MG63 (cell line): ENCODE measurements around the gene CTSH. TPM values are rescaled to one million over a fixed set of nuclear protein-coding genes. Genes with fewer than 3 reads are reported as not detected.
A peak's percentile ranks its signal among the peaks of the same experiment; 100 is the strongest.

Experiments
- DNase-seq: peaks from one replicate; pipeline ENCODE4 v3.0.0-alpha.2; 2020
- H3K27me3 ChIP-seq: fragments of 250-450 bp; sonication (Bioruptor Pico); 2 replicates; pipeline ENCODE4 v1.5.1; 2020; ENCODE audit warnings: mild to moderate bottlenecking, moderate library complexity
- H3K36me3 ChIP-seq: fragments of 250-450 bp; sonication (Bioruptor Pico); 2 replicates; pipeline ENCODE4 v1.5.1; 2020; ENCODE audit warnings: mild to moderate bottlenecking, moderate library complexity
- H3K4me3 ChIP-seq: fragments of 250-450 bp; sonication (Bioruptor Pico); 2 replicates; pipeline ENCODE4 v1.5.1; 2020; ENCODE audit warnings: mild to moderate bottlenecking, moderate library complexity
- H3K9me3 ChIP-seq: fragments of 250-450 bp; sonication (Bioruptor Pico); 2 replicates; pipeline ENCODE4 v1.5.1; 2020; ENCODE audit warnings: mild to moderate bottlenecking, moderate library complexity
- total RNA-seq: library from RNA; depleted of rRNA; stranded (reverse); fragments of >200 nt; shearing (Covaris generic); gene quantifications from 2 replicates; pipeline ENCODE4 v1.2.3, GENCODE V29; 2014; ENCODE audit warnings: low replicate concordance

Gene CTSH
- total RNA-seq, 1 experiment from 2014 or later = 19.8 TPM

DNA sequence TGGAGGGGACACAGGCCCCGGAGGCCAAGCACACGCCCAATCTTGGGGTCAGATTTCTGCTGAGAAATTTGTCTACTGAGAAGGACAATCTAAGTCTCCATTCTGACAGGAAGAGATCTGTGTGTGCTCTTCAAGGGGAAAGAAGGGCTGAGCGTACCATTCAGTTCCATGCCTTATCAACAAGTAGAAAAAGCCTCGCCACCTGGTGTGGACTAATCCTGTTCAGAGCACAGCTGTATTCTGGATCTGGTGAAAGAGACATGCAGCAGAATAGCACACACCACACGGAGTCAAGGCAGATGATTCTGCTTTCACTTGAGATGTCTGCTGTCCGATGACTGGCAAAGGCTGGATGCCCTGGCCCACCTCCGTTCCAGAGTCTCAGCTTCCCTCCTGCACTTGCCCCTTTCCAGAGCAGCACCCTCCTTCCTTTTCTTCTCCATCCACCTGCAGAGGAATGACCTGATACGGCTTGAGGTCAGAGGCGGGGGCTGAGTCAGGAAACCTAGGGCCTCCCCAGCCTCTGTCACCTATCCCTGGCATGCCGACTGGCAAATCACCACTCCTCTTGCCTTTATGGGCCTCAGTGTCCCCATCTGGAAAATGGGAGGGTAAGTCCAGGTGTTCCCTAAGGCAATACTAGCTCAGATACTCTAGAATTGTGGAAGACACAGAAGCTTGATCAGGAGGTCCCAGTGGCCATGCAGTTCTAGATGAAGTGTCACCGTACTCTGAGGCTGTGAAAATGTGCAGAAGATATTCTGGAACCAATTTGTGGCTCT is 36.9 kb upstream of the CTSH start:
- H3K36me3 ChIP-seq = no peaks in the 10 kb centered on the region
- H3K27me3 ChIP-seq = no peaks in the 10 kb centered on the region
- no peaks in the 10 kb centered on the region for H3K9me3 ChIP-seq
- no peak for DNase-seq
- H3K4me3 ChIP-seq = no peak overlapping the region

DNA sequence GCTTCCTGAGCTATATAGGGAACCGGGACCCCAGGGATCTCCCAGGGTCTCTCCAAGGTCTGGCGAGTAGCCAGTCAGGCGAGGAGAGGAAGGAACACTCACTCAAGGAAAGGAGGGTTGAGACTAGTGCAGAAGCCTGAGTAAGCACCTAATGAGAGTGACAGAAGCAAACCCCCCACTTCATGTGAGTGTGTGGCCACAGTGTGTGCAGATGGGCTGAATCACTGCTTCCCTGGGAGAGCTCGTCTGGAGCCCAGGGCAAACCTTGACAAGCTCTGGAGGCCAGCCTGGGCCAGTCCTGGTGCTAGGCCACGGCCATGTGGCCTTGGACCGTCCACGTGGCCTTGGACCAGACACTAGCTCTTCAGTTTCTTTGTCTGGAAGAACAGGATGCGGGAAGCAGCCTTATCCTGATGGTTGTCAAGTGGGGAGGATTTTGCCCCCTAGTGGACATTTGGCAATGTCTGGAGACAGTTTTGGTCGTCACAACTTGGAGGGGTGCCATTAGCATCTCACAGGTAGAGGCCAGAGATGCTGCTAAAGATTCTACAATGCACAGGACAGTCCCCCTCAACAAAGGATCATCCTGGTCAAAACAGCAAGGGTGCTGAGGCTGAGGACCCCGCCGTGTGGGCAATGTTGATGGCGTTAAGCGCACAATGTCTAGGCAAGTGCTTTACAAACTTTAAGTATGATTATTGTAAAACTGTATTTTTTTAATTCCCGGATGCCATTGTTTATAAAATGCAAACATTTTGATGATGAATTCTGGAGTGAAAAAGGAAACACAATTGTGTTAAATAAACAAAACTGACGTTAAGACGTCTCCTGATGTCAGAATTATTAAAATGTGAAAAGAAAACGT is 34.8 kb upstream of the CTSH start:
- peak; percentile 63 for DNase-seq
- Histone ChIP-seq H3K27me3 (no peaks in the 10 kb centered on the region), H3K9me3 (no peaks in the 10 kb centered on the region), H3K4me3 (no peak overlapping the region), H3K36me3 (no peaks in the 10 kb centered on the region)

DNA sequence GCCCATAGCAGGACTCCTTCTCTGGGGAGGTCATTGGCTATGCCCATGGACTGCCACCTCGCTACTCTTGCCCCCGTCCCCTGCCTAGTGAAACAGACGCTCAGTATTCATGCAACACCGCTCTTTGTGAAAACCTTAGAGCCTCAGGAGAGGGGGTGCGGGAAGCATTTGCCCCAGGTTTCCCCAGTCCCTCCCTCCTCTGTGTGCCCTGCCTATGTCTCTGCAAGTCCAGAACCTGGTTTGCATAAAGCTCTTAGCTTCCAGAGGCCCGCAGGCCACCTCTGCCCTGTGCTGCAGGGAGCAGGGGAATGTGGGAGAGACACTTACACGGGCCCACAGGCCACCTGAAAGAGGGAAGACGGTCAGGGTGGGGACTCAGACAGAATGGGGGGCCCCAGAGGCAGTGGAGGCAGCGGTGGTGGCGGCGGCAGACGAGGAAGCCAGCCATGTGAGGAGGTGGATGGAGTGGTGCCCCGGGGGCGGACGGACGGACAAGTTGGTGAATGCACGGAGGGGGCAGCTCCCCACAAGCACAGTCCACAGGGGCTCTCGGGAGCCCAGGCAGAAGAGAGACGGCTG is 33.8 kb upstream of the CTSH start:
- H3K9me3 ChIP-seq = no peaks in the 10 kb centered on the region
- no peaks in the 10 kb centered on the region for H3K27me3 ChIP-seq
- no peaks in the 10 kb centered on the region for H3K36me3 ChIP-seq
- DNase-seq = no peak
- no peak overlapping the region for H3K4me3 ChIP-seq

DNA sequence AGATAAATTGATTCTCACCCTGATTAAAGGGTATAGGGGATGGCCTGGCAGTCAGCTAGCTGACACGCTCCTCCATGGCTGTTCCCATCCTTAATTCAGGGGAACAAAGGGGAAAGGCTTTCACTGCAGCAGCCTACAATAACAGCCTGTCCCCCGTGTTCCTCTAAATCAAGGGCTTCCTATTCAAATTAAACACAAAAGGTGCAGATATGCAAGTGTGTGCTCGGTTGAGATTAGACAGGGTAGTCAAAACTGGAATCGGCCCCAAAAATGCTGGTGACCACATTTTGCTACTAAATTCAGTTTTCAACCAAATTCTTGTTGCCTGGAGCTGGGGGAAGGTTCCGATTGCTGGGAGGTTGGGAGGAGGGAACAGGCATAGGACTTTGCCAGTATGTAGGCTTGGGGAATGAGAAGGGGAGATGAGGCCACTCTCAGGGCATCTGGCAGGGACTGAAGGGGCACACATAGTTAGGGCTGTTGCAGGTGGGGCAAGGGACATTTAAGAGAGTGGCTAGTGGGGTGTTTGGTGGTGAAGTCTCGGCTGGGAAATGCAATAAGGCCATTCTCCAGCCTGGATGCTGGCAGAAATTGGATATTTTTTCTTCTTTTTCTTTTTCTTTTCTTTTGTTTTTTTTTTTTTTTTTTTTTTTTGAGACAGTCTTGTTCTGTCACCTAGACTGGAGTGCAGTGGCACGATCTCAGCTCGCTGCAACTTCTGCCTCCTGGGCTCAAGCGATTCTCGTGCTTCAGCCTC is 32.9 kb upstream of the CTSH start:
- Histone ChIP-seq H3K36me3 (no peaks in the 10 kb centered on the region), H3K27me3 (no peaks in the 10 kb centered on the region), H3K4me3 (no peak overlapping the region), H3K9me3 (no peaks in the 10 kb centered on the region)
- no peak for DNase-seq

DNA sequence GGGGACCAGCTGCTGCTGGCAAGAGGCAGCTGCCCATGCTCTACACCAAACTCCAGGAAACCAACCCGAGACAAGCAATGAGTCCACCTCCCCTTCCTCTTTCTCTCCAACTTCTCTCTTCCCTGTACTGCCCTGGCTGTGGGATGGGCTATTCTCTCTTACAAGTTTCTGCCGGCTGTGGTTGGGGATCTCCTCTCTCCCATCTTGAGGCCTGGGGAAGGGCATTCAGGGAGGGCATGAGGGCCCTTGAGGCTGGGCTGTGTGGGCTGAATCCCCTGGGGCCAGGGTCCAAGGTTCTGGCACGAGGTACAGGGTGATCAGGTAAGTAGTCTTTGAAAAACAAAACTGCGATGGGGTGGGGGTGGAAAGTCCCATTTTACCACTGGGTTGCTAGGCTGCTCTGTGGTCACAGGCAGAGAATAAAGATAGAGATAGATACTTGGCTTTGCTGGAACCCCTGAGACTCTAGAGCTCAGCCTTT is 32.3 kb upstream of the CTSH start:
- Histone ChIP-seq H3K36me3 (no peaks in the 10 kb centered on the region), H3K27me3 (no peaks in the 10 kb centered on the region), H3K9me3 (no peaks in the 10 kb centered on the region), H3K4me3 (no peak overlapping the region)
- no peak for DNase-seq

DNA sequence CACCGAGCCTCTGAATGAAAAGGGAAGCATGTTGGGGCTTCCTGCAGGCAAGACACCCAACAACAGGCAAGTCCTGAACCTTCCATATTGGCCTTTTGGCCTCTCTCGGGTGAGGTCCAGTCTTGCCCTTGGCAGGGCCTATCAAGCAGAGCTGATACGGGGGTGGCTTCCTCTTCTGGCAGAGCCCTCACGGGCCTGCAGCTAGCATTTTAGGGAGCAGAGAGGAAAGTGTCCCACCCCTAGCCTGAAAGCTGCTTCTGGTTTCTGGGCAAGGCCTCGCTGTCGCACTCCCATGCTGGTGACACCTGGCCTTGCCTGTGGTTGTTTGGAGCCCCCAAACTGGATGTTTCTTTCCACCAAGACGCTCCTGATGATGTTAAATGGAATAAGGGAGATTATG is 31.8 kb upstream of the CTSH start:
- no peaks in the 10 kb centered on the region for H3K36me3 ChIP-seq
- DNase-seq = no peak
- H3K27me3 ChIP-seq = no peaks in the 10 kb centered on the region
- H3K9me3 ChIP-seq = no peaks in the 10 kb centered on the region
- H3K4me3 ChIP-seq = no peak overlapping the region

DNA sequence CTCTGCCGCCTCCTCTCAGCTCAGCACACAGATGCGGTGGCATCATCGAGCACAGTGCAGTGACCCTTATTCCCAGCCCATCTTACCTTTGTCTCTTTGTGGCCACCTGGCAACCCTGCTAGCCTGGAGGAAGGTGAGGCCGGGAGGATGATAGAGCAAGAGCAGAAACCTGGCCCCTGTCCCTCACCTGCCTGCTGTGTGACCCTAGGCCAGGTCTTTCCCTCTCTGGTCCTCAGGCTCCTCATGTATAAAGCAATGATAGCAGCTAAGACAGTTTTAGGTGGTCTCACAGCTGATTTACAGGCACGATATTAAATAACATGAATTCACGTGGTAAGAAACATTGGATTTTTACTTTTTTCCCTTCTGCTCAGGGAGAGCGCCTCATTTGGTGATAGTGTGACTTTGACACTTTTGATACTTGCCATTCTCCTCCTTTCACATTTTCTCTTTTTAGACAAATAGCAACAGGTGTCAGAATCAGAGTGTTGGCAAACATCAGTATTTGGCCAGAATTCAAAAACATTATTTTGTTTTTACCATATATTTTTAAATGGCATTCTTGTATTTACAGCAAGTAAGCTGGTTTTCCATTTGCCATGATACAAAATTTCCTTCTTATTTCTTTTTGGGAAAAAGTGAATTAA is 29.5 kb upstream of the CTSH start:
- Histone ChIP-seq H3K4me3 (no peak overlapping the region), H3K27me3 (no peaks in the 10 kb centered on the region), H3K9me3 (no peaks in the 10 kb centered on the region), H3K36me3 (no peaks in the 10 kb centered on the region)
- no peak for DNase-seq

DNA sequence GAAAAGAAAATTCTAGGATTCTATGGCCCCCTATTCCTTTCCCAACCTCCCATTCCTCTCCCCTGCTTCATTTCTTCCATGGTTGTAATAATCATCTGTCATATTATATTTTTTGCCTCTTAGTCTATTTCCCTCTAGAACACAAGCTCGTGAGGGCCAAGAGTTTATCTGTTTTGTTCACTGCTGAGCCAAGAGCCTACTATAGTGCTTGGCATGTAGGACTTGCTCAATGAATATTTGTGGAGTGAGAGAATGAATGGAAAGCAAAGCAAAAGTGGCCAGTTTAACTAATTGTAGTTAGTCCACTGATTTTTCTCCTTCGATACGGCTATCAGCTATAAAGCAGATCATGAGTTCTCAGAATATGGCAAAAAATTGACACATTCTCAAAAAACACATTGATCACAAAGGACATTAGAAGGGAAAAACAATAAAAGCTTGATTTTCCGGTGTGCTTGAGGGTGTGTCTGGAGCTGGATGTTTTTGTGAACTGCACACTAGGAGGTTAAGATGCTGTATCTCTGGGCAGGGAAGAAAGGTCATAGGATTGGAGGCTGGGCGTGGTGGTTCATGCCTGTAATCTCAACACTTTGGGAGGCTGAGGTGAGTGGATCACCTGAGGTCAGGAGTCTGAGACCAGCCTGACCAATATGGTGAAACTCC is 25.0 kb upstream of the CTSH start:
- Histone ChIP-seq H3K27me3 (no peaks in the 10 kb centered on the region), H3K4me3 (no peak overlapping the region), H3K36me3 (no peaks in the 10 kb centered on the region), H3K9me3 (no peaks in the 10 kb centered on the region)
- no peak for DNase-seq

DNA sequence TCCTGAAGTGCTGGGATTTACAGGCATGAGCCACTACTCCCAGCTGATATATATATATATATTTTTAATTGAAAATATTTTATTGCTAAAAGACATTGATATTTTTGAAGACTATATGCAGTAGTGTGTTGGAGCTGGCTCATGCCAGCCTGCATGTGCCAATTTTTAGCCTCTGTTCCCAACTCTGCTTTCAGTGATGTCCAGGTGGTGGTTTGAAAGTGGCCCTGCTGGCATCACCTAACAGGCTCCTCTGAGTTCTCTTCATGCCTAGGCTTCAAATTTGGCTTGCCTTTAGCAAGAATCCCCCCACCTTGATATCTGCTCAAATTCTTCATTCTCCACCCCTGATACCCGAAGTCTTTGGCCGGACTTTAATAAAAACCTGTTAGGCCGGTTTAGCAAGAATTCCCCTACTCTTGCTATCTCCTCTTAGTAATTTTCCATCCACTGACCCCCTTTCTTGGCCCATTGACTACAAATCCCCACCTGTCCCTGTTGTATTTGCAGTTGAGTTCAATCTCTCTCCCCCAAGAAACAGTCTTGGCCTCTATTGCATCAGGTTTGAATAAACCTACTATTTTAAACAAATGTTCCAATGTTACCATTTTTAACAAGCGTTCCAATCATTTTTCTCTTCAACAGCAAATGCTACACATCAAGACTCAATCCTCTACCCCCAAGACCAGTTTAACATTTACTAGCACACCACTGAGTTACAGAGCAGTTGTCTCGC is 23.9 kb upstream of the CTSH start:
- Histone ChIP-seq H3K9me3 (no peaks in the 10 kb centered on the region), H3K36me3 (no peaks in the 10 kb centered on the region), H3K4me3 (no peak overlapping the region), H3K27me3 (no peaks in the 10 kb centered on the region)
- no peak for DNase-seq

DNA sequence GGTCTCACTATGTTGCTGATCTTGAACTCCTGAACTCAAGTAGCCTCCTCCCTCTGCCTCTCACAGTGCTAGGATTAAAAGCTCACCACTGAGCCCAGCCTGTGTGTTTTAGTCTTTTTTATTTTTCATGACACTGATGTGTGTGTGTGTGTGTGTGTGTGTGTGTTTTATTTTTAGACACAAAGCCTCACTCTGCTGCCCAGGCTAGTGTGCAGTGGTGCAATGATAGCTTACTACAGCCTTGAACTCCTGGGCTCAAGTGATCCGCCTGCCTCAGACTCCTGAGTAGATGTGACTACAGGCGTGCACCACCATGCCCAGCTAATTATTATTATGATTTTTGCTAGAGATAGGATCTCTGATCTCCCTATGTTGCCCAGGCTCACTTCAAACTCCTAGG is 23.3 kb upstream of the CTSH start:
- Histone ChIP-seq H3K9me3 (no peaks in the 10 kb centered on the region), H3K27me3 (no peaks in the 10 kb centered on the region), H3K4me3 (no peak overlapping the region), H3K36me3 (no peaks in the 10 kb centered on the region)
- no peak for DNase-seq

DNA sequence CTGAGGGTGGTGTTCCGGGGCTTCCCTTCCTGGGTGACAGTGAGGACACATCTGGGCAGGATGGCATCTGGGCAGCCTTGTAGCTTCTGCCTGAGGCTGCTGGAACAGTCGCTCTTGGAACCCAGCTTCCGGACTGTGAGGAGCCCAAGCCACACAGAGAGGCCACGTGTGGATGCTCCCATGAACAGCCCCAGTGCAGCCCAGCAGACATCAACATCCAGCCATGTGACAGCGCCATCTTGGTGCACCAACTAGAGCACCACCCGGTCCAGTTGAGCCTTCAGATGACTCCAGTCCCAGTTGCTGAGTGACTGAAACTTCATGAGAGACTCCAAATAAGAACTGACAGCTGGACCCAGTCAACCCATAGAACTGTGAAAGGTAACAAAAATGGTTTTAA is 15.5 kb upstream of the CTSH start:
- Histone ChIP-seq H3K4me3 (no peak overlapping the region), H3K9me3 (no peaks in the 10 kb centered on the region), H3K36me3 (no peaks in the 10 kb centered on the region), H3K27me3 (no peaks in the 10 kb centered on the region)
- DNase-seq = no peak

DNA sequence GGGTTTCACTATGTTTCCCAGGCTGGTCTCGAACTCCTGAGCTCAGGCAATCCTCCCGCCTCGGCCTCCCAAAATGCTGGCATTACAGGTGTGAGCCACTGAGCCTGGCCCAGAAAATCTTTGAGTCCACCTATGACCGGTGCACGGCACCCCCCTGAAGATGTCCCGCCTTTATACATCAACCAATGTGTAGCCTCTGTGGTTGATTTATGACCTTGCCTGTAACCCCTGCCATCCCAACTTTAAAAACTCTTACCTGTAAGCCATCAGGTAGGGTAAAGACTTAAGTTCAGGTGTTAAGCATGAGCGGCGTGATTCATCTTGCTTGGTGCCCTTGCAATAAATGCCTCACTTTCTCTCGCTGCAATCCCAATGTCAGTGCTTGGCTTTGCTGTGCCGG is 14.5 kb upstream of the CTSH start:
- H3K4me3 ChIP-seq = no peak overlapping the region
- H3K9me3 ChIP-seq = no peaks in the 10 kb centered on the region
- no peak for DNase-seq
- H3K27me3 ChIP-seq = no peaks in the 10 kb centered on the region
- no peaks in the 10 kb centered on the region for H3K36me3 ChIP-seq

DNA sequence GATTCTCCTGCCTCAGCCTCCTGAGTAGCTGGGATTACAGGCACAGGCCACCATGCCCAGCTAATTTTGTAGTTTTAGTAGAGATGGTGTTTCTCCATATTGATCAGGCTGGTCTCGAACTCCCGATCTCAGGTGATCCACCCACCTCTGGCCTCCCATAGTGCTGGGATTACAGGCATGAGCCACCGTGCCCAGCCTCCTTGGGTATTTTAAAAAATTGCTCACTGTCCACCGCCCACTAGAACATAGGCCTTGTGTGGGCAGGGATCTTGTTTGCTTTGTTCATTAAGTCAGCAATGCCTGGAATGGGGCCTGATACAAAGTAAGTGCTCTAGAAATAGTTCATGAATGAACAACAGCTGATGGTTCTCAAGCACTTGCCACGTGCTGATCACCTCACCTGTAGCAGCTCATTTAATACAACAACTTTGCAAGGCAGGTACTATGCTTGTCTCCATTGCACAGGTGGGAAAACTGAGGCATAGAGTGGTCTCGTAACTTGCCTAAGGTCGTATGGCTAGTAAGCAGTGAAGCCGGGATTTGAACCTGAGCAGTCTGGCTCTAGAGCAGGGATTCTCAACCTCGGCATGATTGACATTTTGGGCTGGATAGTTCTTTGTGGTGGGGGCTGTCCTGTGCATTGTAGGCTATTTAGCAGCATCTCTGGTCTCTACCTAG is 12.7 kb upstream of the CTSH start:
- Histone ChIP-seq H3K9me3 (no peaks in the 10 kb centered on the region), H3K27me3 (no peaks in the 10 kb centered on the region), H3K36me3 (no peaks in the 10 kb centered on the region), H3K4me3 (no peak overlapping the region)
- DNase-seq = no peak

DNA sequence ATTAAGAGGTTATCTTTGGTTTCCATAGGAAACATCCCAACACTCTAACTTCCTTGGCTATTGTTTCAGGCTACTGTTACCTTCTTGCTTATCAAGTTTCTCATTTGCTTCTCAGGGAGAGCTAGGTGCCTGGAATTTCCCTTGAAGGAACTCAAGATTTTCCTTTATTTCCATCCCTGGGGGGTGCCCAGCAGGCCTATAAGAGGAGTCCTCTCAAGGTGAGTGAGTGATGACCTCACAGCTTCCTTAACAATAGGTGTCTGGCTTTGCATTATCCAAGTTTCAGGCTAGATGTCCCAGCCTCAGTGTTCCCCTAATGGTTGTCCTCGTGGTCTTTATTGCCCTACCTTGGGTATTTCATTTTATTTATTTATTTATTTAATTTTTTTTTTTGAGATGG is 12.1 kb upstream of the CTSH start:
- Histone ChIP-seq H3K9me3 (no peaks in the 10 kb centered on the region), H3K36me3 (no peaks in the 10 kb centered on the region), H3K4me3 (no peak overlapping the region), H3K27me3 (no peaks in the 10 kb centered on the region)
- DNase-seq = no peak

DNA sequence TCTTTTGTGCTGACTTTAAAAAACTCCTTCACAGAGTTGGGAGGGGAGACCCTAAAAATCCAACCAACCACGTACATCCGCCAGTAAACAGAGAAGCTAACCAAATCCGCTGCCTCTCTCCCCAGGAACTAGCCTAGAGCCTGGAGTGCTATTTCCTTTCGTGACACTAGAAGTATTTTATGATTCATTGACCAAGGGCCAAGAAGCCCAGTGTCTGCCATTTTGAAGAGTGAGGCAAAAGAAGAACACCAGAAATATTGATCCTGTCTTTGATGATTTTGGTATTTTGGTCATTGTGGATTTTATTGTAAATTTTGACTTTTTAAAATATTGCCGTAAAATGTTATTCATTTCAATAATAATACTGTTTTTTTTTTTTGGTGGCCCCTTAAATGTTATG is 10.5 kb upstream of the CTSH start:
- no peak overlapping the region for H3K4me3 ChIP-seq
- H3K9me3 ChIP-seq = no peaks in the 10 kb centered on the region
- no peak for DNase-seq
- H3K36me3 ChIP-seq = no peaks in the 10 kb centered on the region
- H3K27me3 ChIP-seq = no peaks in the 10 kb centered on the region
